HG03139 (cell line): ENCODE measurements around the gene CUZD1.
"Not testable (repeated sequence)": the region's sequence is repeated elsewhere in the genome, so short reads cannot be mapped to it uniquely, and the experiment has no call there.

Experiments used
- ATAC-seq: cut with Tn5 transposase; IDR thresholded peaks from one replicate; pipeline ENCODE4 v1.9.1; 2021; ENCODE audit not compliant: unreplicated experiment

The CUZD1 gene, protein sequence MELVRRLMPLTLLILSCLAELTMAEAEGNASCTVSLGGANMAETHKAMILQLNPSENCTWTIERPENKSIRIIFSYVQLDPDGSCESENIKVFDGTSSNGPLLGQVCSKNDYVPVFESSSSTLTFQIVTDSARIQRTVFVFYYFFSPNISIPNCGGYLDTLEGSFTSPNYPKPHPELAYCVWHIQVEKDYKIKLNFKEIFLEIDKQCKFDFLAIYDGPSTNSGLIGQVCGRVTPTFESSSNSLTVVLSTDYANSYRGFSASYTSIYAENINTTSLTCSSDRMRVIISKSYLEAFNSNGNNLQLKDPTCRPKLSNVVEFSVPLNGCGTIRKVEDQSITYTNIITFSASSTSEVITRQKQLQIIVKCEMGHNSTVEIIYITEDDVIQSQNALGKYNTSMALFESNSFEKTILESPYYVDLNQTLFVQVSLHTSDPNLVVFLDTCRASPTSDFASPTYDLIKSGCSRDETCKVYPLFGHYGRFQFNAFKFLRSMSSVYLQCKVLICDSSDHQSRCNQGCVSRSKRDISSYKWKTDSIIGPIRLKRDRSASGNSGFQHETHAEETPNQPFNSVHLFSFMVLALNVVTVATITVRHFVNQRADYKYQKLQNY

DNA sequence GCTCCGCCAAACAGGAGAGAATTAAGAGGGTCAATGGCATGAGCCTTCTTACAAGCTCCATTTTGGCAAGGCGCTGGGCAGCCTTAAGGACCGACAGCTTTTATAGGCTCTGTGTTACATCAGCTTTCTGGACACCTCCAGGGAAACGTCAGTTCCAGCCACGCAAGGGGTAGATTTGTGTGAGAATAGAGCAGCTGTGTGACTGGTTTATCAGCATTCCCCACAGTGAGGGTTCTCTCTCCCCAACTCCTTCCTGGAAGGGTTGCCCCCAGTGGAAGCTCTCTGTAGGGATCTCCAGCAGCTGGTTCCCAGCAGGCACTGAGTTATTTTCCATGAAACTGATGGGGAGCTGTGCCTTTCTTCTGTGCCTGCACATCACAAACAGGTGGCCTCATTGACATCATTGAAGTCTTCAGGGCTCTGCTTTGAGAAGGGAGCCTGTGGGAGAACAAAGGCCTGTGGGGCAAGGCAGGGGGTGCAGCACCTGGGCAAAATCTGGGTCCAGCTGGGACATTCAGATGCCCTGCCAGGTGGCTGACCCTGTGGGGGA lies at the start of gene CUZD1:
Gene CUZD1, minus strand, starts transcription at position 75 of the 550 bp plus-strand sequence. Its CDS starts 14 bp downstream, at position 61.
- no peak for ATAC-seq

DNA sequence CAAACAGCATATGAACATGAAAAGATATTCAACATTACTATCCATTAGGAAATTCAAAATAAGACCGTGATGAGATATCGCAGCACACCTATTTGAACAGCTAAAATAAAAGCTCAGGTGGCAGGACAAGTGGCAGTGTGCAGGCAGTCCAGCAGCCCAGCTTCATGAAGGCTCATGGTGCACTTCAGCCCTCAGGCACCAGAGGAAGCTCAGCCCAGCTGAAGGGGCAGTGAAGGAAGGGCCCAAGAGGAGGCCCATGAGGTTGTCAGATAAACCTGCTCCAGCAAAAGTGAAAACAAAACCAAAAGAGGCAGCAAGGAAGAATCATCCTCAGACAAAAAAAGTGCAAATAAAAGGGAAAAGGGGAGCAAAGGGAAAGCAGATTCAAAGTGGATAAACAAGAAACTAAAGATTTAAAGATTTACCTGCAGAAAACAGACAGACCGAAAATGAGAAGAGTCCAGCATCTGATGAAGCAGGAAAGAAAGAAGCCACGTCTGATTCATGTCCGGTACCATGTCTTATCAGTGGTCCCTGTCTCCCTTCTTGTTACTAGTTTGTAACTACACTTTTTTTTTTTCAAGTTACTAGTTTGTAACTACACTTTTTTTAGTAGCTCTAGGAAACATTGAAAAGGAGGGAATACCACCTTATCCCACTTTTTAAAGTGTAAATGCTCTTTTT lies 48.7 kb upstream of the CUZD1 start:
- no peak for ATAC-seq

DNA sequence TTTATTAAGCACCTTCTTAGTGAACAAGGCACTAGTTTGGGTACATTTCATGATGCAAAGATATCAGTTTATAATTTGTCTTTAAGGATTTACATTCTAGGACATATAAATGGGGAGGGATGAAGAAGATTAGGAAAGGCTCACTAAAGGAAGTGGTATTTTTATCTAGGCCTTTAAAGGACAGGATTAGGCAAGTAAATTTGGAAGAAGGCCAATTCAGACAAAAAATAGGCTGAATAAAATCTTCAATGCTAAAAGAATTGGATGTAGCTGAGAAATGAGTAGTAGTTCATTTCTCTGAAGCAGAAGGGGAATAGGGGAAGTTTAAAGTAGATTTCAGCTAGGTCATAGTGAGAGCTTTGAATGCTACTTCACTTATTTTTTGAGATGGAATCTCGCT lies 38.5 kb upstream of the CUZD1 start:
- ATAC-seq = no peak

DNA sequence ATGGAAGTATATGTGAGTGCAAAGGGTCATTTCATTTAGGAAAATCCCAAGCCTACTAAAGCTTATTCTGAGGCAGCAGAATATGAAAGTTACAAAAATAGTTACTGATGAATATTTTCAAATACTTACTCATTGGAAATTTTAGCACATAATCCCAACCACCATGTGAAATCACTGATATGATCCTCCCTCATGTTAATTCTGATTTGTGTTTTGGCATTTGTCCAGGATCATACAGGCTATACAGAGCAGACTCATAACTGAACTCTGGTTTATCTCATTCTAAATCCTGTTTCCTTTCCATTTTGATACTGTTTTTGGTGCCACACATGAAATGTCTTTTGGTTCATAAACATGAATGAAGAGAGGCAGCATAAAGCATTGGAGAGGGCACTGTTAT lies 37.1 kb upstream of the CUZD1 start:
- no peak for ATAC-seq

DNA sequence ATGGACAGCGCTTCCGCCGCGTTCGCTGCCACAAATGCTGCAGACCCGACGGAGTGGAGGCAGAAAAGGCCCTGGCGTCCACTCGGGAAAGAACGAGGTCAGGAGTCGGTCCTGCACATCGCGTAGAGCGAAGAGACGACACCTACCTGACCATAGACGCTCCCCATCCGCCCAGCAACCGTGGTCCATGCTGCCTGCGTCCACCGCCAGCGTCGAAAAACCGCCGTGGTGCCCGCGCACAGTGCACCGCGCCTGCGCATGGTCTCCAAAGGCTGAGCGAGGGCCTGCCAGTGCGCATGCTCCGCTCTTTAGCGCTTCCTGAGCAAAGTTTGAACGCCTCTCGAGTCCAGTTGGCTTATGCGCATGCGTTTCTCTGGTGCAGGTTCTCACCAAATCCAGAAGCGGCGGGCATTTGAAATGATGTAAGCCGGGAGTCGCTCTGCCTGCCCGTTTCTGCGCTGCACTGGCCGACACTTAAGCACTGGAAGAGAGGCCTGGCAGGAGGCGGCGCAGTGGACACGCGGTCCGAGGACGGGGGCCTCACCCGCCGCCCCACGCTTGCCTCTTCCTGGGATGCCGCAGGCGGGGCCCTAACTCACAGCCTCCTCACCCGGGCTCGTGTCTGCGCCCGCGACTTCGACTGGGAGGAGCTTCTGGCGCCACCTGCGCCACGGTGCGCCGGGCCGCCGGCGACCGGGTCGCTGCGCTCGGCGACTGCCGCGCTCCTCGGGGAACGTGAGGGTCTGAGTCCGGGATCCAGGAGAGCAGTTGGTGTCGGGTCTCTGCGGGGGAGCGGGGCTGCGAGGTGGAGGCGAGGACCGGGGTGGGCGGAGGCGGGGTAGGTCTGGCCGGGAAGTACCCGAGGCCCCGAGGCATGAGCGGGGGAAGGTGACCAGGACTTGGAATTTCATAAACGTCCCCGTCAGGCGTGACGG lies 33.9 kb upstream of the CUZD1 start, which contains the start of gene FAM24B:
Gene FAM24B, minus strand, starts transcription at position 243 of the 935 bp plus-strand sequence. CDS start 29,066 bp downstream, outside the sequence.
- ATAC-seq = peak; percentile 70

DNA sequence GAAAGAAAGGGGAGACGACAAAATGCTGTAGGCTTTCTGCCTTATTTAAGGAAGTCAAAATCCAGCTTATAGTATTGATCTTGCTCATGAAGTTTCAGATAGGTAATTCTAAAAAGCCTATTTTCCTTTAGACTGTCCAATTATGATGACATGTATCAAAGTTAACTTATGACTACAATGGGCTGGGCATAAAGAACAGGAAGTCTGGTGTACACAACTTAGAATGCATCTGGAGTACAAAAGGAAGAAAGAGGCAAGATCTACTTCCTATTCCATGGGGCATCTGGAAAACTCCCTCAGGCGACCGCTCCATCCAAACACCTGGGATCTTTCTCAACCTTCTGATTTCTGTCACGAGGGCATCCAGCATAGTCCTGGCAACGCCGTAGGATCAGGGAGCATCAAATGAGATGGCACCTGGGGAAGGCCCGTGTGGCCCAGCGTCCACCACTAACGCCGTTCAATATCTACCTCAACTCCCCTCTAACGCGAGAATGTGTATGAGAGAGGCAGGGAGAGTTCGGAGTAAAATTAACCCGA lies 33.2 kb upstream of the CUZD1 start:
- ATAC-seq = peak; percentile 16

DNA sequence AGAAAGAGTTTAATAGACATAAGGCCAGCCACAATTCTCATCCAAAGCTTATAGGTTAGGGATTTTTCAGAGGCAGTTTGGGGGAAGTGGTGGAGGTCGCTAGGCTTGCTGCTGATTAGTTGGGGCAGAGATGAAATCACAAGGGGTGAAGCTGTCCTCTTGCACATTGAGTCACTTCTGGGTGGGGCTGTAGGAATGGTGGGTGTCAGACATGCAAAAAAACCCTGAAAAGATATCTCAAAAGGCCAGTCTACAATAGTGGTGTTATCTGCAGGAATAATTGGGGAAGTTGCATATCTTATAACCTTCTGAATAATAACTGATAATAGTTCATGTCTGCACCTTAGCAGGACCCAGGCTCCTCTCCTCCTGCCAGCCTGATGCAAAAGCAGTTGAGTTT lies 31.6 kb upstream of the CUZD1 start:
- ATAC-seq = no peak

DNA sequence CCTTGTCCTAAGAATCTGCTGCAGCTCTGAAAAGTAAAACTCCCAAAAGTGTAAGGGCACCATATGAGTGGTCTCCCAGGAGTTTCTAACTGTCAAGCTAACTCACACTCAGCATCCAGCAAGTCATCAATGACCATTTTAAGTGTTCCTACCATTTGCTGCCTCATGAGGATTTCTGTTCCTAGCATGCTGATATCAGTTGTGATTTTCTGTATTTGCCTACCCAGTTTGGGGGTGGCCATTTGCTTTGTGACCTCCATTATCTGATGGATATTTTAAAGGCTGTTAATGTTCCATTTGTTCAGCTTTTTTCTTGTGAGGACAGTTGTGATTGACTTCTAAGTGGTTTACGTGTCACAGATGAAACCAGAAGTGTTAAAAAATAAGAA lies 30.8 kb upstream of the CUZD1 start:
- no peak for ATAC-seq

DNA sequence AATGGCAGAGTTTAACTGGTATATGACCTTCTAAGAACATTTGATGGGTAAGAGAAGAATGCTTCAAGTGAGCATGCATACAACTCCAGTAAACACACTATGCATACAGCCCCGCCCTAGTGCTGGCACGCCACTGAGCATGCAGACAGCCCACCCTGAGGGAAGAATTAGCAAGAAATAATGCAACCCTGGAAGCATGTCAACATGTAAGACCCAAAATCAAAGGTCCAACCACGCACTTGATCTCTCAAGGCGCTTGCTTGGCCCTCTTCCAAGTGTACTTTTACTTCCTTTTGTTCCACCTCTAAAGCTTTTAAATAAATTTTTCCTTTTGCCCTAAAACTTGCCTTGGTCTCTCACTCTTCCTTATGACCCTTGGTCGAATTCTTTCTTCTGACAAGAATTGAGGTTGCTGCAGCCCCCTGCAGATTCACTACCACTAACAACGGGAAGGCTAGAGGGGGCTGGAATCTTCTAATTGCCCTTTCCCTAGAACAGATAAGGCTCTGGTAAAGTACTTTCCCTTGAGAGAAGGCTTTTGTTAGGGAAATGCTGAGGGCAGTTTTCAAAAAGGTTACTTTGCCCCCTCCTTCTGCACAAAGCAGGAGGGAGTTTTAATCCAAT lies 30.3 kb upstream of the CUZD1 start:
- ATAC-seq = no peak

DNA sequence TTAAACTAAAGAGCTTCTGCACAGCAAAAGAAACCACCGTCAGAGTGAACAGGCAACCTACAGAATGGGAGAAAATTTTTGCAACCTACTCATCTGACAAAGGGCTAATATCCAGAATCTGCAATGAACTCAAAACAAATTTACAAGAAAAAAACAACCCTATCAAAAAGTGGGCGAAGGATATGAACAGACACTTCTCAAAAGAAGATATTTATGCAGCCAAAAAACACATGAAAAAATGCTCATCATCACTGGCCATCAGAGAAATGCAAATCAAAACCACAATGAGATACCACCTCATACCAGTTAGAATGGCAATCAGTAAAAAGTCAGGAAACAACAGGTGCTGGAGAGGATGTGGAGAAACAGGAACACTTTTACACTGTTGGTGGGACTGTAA lies 26.3 kb upstream of the CUZD1 start:
- not testable (repeated sequence) for ATAC-seq

DNA sequence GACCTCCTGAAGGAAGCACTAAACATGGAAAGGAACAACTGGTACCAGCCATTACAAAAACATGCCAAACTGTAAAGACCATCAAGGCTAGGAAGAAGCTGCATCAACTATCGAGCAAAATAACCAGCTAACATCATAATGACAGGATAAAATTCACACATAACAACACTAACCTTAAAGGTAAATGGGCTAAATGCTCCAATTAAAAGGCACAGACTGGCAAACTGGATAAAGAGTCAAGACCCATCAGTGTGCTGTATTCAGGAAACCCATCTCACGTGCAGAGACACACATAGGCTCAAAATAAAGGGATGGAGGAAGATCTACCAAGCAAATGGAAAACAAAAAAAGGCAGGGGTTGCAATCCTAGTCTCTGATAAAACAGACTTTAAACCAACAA lies 23.1 kb upstream of the CUZD1 start:
- ATAC-seq = not testable (repeated sequence)

DNA sequence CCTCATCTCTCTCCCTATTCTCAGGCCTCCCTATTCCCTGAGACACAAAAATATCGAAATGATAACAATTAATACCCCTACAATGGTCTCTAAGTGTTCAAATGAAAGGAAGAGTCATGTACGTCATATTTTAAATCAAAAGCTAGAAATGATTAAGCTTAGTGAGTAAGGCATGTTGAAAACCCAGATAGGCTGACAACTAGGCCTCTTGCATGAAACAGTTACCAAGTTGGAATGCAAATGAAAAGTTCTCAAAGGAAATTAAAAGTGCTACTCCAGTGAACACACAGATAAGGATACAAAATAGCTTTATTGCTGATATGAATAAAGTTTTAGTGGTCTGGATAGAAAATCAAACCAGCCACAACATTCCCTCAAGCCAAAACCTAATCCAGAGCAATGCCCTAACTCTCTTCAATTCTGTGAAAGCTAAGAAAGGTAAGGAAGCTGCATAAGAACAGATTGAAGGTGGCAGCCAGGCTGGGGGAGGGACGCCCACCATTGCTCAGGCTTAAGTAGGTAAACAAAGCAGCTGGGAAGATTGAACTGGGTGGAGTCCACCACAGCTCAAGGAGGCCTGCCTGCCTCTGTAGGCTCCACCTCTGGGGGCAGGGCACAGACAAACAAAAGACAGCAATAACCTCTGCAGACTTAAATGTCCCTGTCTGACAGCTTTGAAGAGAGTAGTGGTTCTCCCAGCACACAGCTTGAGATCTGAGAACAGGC lies 21.3 kb upstream of the CUZD1 start:
- ATAC-seq = not testable (repeated sequence)

DNA sequence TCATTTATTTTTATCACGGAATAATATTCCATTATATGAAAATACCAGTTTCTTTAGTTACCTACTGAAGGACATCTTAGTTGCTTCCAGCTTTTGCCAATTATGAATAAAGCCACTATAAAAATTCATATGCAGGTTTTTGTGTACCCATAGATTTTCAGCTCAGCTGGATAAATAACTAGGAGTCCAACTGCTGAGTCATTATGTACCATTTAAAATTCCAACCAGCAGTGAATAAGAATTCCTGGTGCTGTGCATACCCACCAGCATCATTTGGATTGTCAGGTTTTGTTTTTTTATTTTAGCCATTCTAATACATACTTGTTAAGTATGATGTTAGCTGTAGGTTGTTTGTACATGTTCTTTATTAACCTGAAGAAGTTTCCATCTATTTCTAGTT lies 19.2 kb upstream of the CUZD1 start:
- no peak for ATAC-seq

DNA sequence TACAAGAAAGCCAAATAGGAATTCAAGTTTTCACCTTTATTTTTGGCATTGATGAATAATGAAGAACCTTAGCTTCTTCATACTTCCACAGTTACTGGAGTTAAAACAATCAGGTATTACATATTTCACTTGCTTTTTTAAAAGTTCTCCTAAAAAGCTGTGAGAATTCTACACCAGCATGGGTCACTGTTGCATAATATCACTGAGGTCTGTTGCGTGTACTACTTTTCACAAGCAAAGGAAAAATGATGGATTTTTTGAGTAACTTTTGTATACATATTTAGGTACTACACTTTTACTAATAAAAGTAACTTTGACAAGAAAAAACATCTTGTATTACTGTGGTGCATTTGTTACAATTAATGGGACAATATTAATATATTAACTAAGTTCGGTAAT lies 18.5 kb upstream of the CUZD1 start:
- no peak for ATAC-seq

DNA sequence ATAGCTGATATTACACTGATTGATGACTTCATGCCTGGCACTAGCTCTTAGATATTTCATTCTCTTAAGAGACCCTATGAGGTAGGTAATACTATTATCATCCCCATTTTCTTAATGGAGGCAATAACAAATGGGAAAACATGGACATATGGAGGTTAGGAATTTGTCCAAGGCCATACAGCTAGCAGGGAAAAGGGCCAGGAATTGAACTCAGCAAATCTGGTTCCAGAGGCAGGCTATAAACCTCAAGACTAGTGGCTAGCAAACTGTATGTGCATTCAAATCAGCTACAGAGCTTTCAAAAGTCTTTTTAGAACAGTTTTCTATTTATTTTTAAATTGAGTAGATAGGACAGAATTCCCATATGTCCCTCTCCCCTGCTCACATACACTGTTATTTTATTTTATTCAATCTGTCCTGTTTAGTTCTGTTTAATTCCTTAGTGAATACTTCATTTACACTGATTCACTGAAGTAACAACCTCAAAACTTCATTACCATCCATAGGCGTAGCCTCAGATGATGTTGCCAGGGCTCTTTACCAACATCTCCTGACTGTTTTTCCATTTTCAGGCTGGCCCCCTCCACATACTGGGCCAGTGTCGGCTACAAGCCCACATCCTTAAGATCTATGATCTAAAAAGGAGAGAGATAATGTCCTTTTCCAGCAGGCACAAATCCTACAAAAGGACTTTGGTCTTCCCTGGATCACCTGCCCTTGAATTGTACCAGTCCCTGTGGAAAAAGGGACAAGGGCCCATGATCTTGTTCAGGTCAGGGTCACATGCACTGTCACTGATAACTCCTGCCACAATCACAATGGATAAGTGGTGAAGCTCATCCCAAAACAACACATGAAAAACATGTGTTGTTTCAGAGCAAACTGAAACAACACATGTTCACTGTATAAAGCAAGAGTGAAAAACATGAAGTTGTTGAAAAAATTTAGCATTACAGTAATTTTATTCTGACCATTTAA lies 17.8 kb upstream of the CUZD1 start:
- no peak for ATAC-seq

DNA sequence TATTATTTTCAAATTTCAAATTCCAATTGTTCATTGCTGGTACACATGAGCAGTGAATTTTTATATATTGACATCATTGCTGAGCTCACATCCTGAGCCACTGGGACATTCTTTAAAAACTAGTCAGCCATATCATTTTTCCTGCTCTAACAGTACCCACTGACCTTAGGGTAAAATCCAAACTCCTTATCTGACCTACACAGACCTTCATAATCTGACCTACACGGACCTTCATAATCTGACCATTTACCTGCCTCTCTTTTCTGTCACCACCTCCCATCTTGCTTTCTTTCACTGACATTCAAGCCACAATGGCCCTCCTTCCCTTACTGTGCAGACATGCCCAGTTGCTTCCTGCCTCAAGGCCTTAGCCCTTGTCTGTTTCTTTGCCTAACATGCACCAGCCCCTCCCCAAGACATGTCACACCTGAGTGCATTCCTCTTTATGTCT lies 16.1 kb upstream of the CUZD1 start:
- ATAC-seq = no peak

DNA sequence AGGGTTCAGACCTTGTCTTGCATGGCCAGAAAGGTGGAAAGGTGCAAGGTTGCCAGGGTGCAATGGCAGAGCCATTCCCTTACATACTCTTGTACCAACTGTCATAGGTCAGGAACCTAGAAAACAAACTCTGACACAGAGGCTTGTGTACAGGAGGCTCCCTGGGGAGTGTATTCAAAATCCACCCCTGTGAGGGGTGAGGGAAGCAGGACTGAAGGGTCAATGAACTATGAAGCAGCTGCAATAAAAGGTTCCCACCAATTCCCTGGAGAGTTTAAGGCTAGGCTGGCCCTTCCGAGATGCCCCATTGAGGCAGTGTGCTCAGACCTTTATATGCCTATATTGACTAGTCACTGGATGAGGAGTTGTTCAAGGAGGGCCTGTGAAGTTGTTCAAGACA lies 13.9 kb upstream of the CUZD1 start:
- no peak for ATAC-seq

DNA sequence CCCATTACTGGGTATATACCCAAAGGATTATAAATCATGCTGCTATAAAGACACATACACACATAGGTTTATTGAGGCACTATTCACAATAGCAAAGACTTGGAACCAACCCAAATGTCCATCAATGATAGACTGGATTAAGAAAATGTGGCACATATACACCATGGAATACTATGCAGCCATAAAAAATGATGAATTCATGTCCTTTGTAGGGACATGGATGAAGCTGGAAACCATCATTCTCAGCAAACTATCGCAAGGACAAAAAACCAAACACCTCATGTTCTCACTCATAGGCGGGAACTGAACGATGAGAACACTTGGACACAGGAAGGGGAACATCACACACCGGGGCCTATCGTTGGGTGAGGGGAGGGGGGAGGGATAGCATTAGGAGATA lies 12.4 kb upstream of the CUZD1 start:
- ATAC-seq = not testable (repeated sequence)
